ENCODE results near the gene BABAM2. TPM values are rescaled to one million over a fixed set of nuclear protein-coding genes. Genes with fewer than 3 reads are reported as not detected.

BABAM2 gene
- total RNA-seq, 4 donors from 2014 or later = 35.5 to 44.9 (median 39.9) TPM

DNA sequence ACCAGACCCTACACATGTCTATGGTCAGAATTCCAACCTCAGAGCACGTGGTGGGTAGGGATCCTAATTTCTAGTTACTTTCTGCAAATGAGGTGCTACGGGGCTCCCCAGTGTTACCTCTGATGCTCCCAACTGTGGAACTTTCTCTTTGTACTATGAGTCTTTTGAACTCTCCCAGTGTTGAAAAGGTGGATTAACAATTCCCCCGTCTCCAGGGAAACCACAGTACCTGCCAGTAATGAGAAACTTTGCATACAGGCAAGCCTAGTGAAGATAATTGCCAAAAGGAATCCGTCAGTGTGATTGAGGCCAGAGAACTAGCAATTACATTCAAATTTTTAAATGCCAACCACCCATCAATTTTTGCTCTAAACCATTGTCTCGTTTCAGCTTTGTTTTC is 373.2 kb downstream of the BABAM2 start:
- Histone ChIP-seq H3K4me1 (no peaks in the 10 kb centered on the region), H3K36me3 (peaks cover 0 to 7% (median 0%) of the 10 kb centered on the region in 4 donors), H3K27ac (replicated peaks in 1 of 4) (no peak overlapping the region), H3K4me3 (no peak overlapping the region), H3K27me3 (no peaks in the 10 kb centered on the region), H3K9me3 (no peaks in the 10 kb centered on the region)
- DNase-seq (ENCODE audit: extremely low spot score) = no peak
- TF ChIP-seq POLR2AphosphoS5 (IDR thresholded peaks at IDR 0.05) (no peak), EP300 (IDR thresholded peaks at IDR 0.05) (no peak), CTCF (IDR thresholded peaks at IDR 0.05) (no peak), POLR2A (IDR thresholded peaks at IDR 0.05; ENCODE audit: low read depth) (no peak)
- intact Hi-C loops (cut with DNase I) = no loop called here
- 94% methylated on average over 5 of the region's 5 CpGs for WGBS

DNA sequence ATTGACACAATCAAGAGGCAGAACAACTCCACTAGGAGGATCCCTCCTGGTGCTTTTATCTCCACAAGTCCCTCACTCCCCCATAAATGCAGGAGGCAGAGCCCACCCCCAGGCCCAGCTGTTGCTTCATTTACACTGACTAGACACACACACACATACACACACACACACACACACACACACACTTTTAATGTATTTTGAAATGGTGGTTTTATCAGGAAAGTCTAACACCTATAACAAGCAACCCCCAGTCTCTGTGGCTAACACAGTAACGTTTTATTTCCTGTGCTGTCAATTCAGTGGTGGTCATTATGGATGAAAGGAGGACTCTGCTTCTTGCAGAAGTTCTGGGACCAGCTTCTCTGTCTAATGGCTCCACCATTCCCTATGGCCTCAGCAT is 376.8 kb downstream of the BABAM2 start:
- Histone ChIP-seq H3K9me3 (no peaks in the 10 kb centered on the region), H3K36me3 (no peaks in the 10 kb centered on the region), H3K27ac (replicated peaks in 1 of 4) (no peak overlapping the region), H3K4me3 (no peak overlapping the region), H3K27me3 (no peaks in the 10 kb centered on the region), H3K4me1 (peaks cover 0 to 17% (median 3%) of the 10 kb centered on the region in 4 donors)
- DNase-seq (ENCODE audit: extremely low spot score) = no peak
- WGBS = 76% methylated on average over 1 of the region's 1 CpG
- TF ChIP-seq EP300 (IDR thresholded peaks at IDR 0.05) (no peak), CTCF (IDR thresholded peaks at IDR 0.05) (no peak), POLR2A (IDR thresholded peaks at IDR 0.05; ENCODE audit: low read depth) (no peak), POLR2AphosphoS5 (IDR thresholded peaks at IDR 0.05) (no peak)
- intact Hi-C loops (cut with DNase I) = no loop called here

- Histone ChIP-seq H3K4me3 (no peak overlapping the region), H3K36me3 (peaks cover 0 to 4% (median 0%) of the 10 kb centered on the region in 4 donors), H3K27me3 (no peaks in the 10 kb centered on the region), H3K27ac (replicated peaks in 1 of 4) (no peak overlapping the region), H3K4me1 (peaks cover 0 to 17% (median 3%) of the 10 kb centered on the region in 4 donors), H3K9me3 (no peaks in the 10 kb centered on the region)
- WGBS = 90% methylated on average over 4 of the region's 4 CpGs
- TF ChIP-seq POLR2AphosphoS5 (IDR thresholded peaks at IDR 0.05) (no peak), EP300 (IDR thresholded peaks at IDR 0.05) (no peak), CTCF (IDR thresholded peaks at IDR 0.05) (no peak), POLR2A (IDR thresholded peaks at IDR 0.05; ENCODE audit: low read depth) (no peak)
- intact Hi-C loops (cut with DNase I) = no loop called here
- no peak for DNase-seq (ENCODE audit: extremely low spot score)
Observed at GRCh38 chr2:28268386-28268785, 377.9 kb downstream of the BABAM2 start.

- no peak for DNase-seq (ENCODE audit: extremely low spot score)
- no peak overlapping the region for H3K4me3 ChIP-seq
- no peaks in the 10 kb centered on the region for H3K27me3 ChIP-seq
- no peak for TF ChIP-seq POLR2AphosphoS5 (IDR thresholded peaks at IDR 0.05)
- TF ChIP-seq POLR2A (IDR thresholded peaks at IDR 0.05; ENCODE audit: low read depth) = no peak
- TF ChIP-seq EP300 (IDR thresholded peaks at IDR 0.05) = no peak
- no peak for TF ChIP-seq CTCF (IDR thresholded peaks at IDR 0.05)
- intact Hi-C loops (cut with DNase I) = no loop called here
- H3K27ac ChIP-seq (replicated peaks in 1 of 4) = no peak overlapping the region
- peaks cover 0 to 18% (median 5%) of the 10 kb centered on the region in 4 donors for H3K4me1 ChIP-seq
- H3K36me3 ChIP-seq = peaks cover 0 to 4% (median 0%) of the 10 kb centered on the region in 4 donors
- H3K9me3 ChIP-seq = no peaks in the 10 kb centered on the region
- 78% methylated on average over 4 of the region's 4 CpGs for WGBS
Observed at GRCh38 chr2:28269019-28269784, 378.7 kb downstream of the BABAM2 start.

Measured in esophagus muscularis mucosa (tissue), 4 donors.